KMS-11 (cell line): ENCODE results near the gene ZNF574.

Experiments used
- H2AFZ ChIP-seq: fragments of 200-600 bp; sonication (generic); 2 replicates; pipeline ENCODE4 v1.6.1; 2016; ENCODE audit warnings: antibody characterized with exemption, mixed run types, low read depth
- H3K27ac ChIP-seq: fragments of 200-600 bp; sonication (generic); 2 replicates; pipeline ENCODE4 v1.6.1; 2016; ENCODE audit warnings: mild to moderate bottlenecking, mixed run types
- H3K27me3 ChIP-seq: fragments of 200-600 bp; sonication (generic); 2 replicates; pipeline ENCODE4 v1.6.1; 2017; ENCODE audit warnings: mild to moderate bottlenecking, low read depth, mixed run types, moderate library complexity; ENCODE audit not compliant: insufficient read depth
- H3K36me3 ChIP-seq: fragments of 200-600 bp; sonication (generic); 2 replicates; pipeline ENCODE4 v1.6.1; 2017; ENCODE audit warnings: mild to moderate bottlenecking, mixed run types; ENCODE audit not compliant: insufficient read depth
- H3K4me1 ChIP-seq: fragments of 200-600 bp; sonication (generic); 2 replicates; pipeline ENCODE4 v1.6.1; 2016; ENCODE audit warnings: mild to moderate bottlenecking, low read depth, mixed run types; ENCODE audit not compliant: poor library complexity, severe bottlenecking
- H3K4me2 ChIP-seq: fragments of 200-600 bp; sonication (generic); 2 replicates; pipeline ENCODE4 v1.7.0; 2016; ENCODE audit warnings: mild to moderate bottlenecking, mixed run types
- H3K4me3 ChIP-seq: fragments of 200-600 bp; sonication (generic); IDR thresholded peaks from 2 replicates; pipeline ENCODE4 v1.6.1; 2017; ENCODE audit warnings: low read depth, low read length, mixed read lengths; ENCODE audit not compliant: insufficient read depth
- H3K79me2 ChIP-seq: fragments of 200-600 bp; sonication (generic); 2 replicates; pipeline ENCODE4 v1.6.1; 2016; ENCODE audit warnings: low read depth, mixed run types; ENCODE audit not compliant: insufficient read depth
- H3K9ac ChIP-seq: fragments of 200-600 bp; sonication (generic); 2 replicates; pipeline ENCODE4 v1.6.1; 2016; ENCODE audit warnings: mild to moderate bottlenecking, mixed run types
- H4K20me1 ChIP-seq: fragments of 200-600 bp; sonication (generic); 2 replicates; pipeline ENCODE4 v1.6.1; 2016; ENCODE audit warnings: mild to moderate bottlenecking, mixed run types; ENCODE audit not compliant: insufficient read depth
- CTCF ChIP-seq: fragments of 200-600 bp; sonication (generic); conservative IDR thresholded peaks from 2 replicates; pipeline ENCODE4 v1.6.1; 2017; ENCODE audit warnings: low read depth, mild to moderate bottlenecking, antibody characterized with exemption, low read length, moderate library complexity, mixed read lengths

Gene ZNF574

GRCh38 chr19:42071247-42071646 is 4.7 kb upstream of the ZNF574 start:
- H3K4me2 ChIP-seq: no peak overlapping the region
- peaks cover 6% of the 10 kb centered on the region for H3K4me1 ChIP-seq
- no peaks in the 10 kb centered on the region for H3K79me2 ChIP-seq
- H3K9ac ChIP-seq: no peak overlapping the region
- no peak for TF ChIP-seq CTCF
- H3K36me3 ChIP-seq: no peaks in the 10 kb centered on the region
- H3K27ac ChIP-seq: no peak overlapping the region
- no peak overlapping the region for H3K4me3 ChIP-seq
- peaks cover 34% of the 10 kb centered on the region for H3K27me3 ChIP-seq
- no peak overlapping the region for H2AFZ ChIP-seq
- H4K20me1 ChIP-seq: no peaks in the 10 kb centered on the region

- no peaks in the 10 kb centered on the region for H3K36me3 ChIP-seq
- peak overlapping the region; percentile 41 for H3K4me2 ChIP-seq
- H3K4me3 ChIP-seq: no peak overlapping the region
- peaks cover 26% of the 10 kb centered on the region for H3K79me2 ChIP-seq
- peaks cover 21% of the 10 kb centered on the region for H3K4me1 ChIP-seq
- no peaks in the 10 kb centered on the region; the same call in 1 of the 2 replicates for H3K27me3 ChIP-seq
- peak overlapping the region; percentile 48 for H2AFZ ChIP-seq
- no peaks in the 10 kb centered on the region for H4K20me1 ChIP-seq
- no peak for TF ChIP-seq CTCF
- H3K27ac ChIP-seq: peak overlapping the region; percentile 82
- H3K9ac ChIP-seq: peak overlapping the region; percentile 95
These were observed 1.2 kb upstream of the ZNF574 start for GRCh38 chr19:42074513-42075363.

GRCh38 chr19:42075364-42075615 is 676 bp upstream of the ZNF574 start:
- Histone ChIP-seq H3K4me3 (no peak overlapping the region), H3K27ac (peak overlapping the region; percentile 82), H3K79me2 (peaks cover 26% of the 10 kb centered on the region), H3K4me2 (peak overlapping the region; percentile 41), H4K20me1 (no peaks in the 10 kb centered on the region), H3K4me1 (peaks cover 21% of the 10 kb centered on the region), H3K36me3 (no peaks in the 10 kb centered on the region), H3K9ac (peak overlapping the region; percentile 95), H2AFZ (peak overlapping the region; percentile 48), H3K27me3 (no peaks in the 10 kb centered on the region; the same call in 1 of the 2 replicates)
- no peak for TF ChIP-seq CTCF

GRCh38 chr19:42076380-42076944 is 496 bp downstream of the ZNF574 start:
- H2AFZ ChIP-seq: peak overlapping the region; percentile 41
- peak overlapping the region; percentile 34 for H3K27ac ChIP-seq

More at GRCh38 chr19:42076380-42076944, 496 bp downstream of the ZNF574 start:
- H3K4me1 ChIP-seq: peaks cover 21% of the 10 kb centered on the region
- H3K4me3 ChIP-seq: peak overlapping the region; percentile 77
- H3K9ac ChIP-seq: peak overlapping the region; percentile 95
- H4K20me1 ChIP-seq: no peaks in the 10 kb centered on the region
- peaks cover 26% of the 10 kb centered on the region for H3K79me2 ChIP-seq
- peak overlapping the region; percentile 96 for H3K4me2 ChIP-seq
- no peaks in the 10 kb centered on the region for H3K36me3 ChIP-seq
- no peaks in the 10 kb centered on the region for H3K27me3 ChIP-seq
- no peak for TF ChIP-seq CTCF
